GM18867 (cell line): ENCODE results near the gene RAE1.

Experiments used
- ATAC-seq: cut with Tn5 transposase; IDR thresholded peaks from one replicate; pipeline ENCODE4 v1.9.1; 2021; ENCODE audit warnings: mild to moderate bottlenecking, moderate library complexity; ENCODE audit not compliant: unreplicated experiment

Gene RAE1, protein sequence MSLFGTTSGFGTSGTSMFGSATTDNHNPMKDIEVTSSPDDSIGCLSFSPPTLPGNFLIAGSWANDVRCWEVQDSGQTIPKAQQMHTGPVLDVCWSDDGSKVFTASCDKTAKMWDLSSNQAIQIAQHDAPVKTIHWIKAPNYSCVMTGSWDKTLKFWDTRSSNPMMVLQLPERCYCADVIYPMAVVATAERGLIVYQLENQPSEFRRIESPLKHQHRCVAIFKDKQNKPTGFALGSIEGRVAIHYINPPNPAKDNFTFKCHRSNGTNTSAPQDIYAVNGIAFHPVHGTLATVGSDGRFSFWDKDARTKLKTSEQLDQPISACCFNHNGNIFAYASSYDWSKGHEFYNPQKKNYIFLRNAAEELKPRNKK

DNA sequence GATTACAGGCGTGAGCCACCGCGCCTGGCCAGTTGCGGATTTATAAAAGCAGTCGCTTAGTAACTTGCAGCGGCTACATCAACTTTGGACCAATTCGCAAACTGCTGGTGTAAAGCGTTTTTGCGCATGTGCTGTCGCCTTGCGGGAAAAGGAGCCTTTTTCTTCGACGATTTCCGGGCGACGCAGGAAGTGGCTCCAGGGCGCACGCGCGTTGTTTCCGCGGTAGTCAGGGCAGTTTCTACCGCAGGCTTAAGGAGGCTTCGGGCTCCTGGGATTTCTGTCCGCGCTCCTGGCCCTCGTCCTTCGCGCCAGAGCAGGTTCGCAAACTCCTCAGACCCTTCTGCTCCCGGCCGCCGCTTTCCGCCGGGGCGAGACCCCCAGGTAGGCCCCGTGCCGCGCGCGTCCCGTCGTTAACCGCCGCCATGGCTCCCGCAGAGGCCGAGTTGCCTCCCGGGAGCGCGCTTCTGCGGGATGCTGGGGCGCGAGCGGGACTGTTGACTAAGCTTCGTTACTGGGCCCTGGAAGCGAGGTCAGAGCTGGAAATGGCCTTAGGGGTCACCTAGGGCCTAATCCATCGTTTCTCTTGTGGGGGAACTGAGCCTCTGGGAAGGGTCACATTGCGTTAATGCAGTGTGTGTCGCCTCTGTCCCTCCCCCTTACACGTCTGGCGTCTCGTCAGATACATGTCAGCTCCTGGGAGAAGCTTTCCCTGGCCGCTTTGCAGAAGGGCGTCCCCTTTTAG lies at the start of gene RAE1:
RAE1 (plus strand) TSS at position 214 of the 742 bp plus-strand sequence. CDS start 2,784 bp downstream, outside the sequence.
- ATAC-seq = peak; percentile 81

GRCh38 chr20:57306747-57307146 lies 44.3 kb upstream of the RAE1 start:
- no peak for ATAC-seq

- ATAC-seq = no peak
Observed at GRCh38 chr20:57308451-57309271, 42.4 kb upstream of the RAE1 start.

- ATAC-seq = no peak
Observed at GRCh38 chr20:57309544-57310115, 41.4 kb upstream of the RAE1 start.

DNA sequence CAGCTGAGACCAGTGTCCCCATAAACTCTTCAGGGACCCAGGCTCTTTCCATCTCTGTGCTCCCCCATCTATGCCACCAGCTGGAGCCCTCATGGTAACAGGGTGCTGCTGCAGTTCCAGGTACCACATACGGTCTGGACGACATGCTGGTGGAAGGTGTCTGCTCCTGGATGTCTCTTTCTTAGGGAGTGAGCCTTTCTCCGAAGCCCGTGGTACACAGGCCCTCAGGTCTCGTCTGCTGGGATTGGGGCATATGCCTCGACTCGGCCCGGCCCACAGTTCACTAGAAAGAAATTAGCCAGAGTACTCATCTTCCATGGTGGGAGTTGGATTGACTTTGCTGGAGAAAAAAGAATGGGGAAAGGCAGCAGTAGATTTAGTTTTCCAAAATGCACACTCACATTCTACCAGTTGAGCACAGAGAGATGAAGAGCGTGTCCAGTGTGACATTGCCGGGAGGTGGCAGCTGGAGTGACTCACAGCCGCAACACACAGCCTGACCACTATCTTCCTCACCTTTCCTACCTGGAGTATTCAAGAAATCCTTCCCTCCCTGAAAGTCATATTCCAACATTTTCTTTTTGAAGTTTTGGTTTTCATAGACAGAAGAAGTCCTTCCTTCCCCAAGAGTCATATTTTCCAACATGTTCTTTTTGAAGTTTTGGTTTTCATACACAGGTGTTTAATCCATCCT lies 40.1 kb upstream of the RAE1 start:
- no peak for ATAC-seq

- no peak for ATAC-seq
Observed at GRCh38 chr20:57312138-57312537, 38.9 kb upstream of the RAE1 start.

- no peak for ATAC-seq
Observed at GRCh38 chr20:57313230-57313629, 37.8 kb upstream of the RAE1 start.

- no peak for ATAC-seq
Observed at GRCh38 chr20:57313951-57314350, 37.1 kb upstream of the RAE1 start.

- peak; percentile 40 for ATAC-seq
Observed at GRCh38 chr20:57315083-57315975, 35.7 kb upstream of the RAE1 start.

DNA sequence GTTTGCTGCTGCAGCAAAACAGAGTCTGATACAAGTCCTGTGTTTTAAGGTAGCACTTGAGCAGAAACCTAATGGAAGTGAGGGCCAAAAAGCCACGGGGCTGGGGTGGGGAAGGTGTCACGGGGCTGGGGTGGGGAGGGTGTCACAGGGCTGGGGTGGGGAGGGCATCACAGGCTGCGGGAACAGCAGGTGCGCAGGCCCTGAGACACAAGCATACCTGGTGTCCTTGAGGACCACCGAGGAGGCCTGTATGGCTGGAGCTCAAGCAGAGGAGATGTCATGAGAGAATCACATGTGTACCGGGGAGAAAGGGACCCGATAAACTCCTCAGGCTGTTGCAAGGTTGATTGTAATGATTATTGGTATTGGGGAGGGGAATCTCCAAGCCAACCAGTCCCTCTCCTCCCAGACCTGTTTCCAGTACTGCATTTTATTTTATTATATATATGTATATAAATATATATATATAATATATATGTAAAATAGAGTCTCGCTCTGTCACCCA lies 35.0 kb upstream of the RAE1 start:
- no peak for ATAC-seq

- no peak for ATAC-seq
Observed at GRCh38 chr20:57316795-57317201, 34.3 kb upstream of the RAE1 start.

DNA sequence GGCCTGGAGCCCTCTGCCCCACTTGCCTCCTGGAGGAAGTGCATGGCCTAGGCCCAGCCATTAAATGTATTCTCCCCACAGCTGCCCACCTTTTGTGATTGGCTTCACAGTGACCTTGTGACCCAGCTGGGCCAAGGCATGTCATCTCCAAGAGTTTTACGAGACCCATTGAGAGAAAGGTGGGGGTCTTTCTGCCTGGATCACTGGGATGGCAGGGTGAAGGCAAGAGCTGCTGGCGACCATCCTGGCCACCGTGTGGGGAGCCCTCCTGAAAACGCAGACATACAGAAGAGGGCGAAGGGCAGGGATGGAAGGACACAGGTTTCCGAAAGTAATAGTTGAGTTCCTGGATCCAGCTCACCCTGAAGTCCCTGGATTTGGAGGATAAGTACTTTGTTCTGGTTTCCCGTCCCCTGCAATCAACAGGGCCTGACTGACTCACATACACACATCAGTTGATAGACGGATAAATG lies 33.7 kb upstream of the RAE1 start:
- ATAC-seq = no peak

DNA sequence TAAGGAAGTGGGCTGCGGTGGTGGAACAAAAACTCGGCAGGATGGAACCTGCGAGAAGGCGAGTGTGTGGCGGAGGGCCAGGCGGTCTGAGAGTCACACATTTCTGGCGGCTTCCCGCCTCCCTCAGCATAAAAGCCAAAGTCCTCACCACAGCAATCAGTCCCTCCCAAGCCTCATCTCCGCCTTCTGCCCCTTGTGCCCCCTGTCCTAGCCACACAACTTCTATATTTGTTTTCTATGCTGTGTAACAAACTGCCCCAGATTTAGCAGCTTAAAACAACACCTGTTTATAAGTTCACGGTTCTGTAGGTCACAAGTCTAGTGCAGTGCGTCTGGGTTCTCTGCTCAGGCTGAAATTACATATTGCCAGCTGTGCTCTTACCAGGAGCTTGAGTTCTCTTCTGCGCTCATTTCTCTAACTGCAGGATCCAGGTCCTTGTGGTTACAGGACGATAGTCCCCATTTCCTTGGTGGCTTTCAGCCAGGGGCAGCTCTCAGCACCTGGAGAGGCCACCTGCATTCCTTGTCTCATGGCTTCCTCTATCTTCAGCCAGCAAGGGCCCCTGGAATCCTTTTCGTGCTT lies 33.2 kb upstream of the RAE1 start:
- ATAC-seq = no peak

- no peak for ATAC-seq
Observed at GRCh38 chr20:57319584-57319983, 31.5 kb upstream of the RAE1 start.

DNA sequence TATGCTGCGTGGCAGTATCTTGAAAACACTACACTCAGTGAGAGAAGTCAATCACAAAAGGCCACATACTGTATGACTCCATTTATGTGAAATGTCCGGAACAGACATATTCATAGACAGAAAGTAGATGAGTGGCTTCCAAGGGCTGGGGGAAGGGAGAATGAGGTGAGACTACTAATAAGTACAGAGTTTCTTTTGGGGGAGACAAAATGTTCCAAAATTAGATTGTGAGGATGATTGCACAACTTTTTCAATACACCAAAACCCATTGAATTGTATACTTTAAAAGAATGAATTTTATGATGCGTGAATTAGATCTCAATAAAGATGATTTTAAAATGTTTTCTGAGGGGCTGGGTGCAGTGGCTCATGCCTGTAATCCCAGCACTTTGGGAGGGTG lies 30.7 kb upstream of the RAE1 start:
- ATAC-seq = no peak

DNA sequence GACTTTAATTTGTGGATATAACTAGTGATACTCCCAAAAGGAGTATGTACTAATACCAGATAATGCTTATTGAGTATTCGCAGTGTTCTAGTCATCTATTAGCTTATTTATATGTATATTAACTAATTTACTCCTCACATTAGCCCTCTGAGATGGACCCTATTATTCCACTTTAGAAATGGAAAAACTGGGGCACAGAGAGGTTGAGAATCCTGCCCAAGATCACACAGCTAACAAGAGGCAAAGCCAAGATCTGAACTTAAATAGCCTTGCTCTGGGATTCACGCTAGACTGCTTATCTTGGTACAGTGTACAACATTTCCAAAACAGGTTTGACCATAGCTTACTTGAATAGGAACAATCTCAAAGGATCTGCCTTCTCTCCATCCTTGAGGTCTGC lies 29.9 kb upstream of the RAE1 start:
- ATAC-seq = no peak

DNA sequence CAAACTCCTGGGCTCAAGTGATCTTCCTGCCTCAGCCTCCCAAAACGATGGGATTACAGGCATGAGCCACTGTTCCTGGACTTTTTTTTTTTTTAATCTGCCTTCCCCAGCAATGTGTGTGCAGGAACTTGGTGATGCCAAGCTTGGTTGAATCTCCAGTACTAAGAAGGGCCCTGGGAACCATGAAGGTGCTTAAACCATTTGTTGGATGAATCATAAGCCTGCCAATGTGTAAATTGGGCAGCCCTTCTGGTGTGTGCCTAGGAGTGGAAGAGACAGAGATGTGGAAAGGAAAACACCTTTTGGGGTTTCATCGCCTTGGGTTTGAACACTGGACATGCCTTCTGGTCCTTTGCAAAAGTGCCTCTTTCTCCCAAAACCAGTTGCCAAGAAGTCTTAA lies 28.6 kb upstream of the RAE1 start:
- ATAC-seq = no peak

- peak; percentile 49 for ATAC-seq
Observed at GRCh38 chr20:57323034-57323433, 28.0 kb upstream of the RAE1 start.
